Measurements from ENCODE around the gene CACNA1C. TPM values are rescaled to one million over a fixed set of nuclear protein-coding genes. Genes with fewer than 3 reads are reported as not detected.

Gene CACNA1C
- total RNA-seq, 2 experiments from 2014 or later, result 0.69 to 1.4 TPM

GRCh38 chr12:2465681-2466080 is 412.9 kb downstream of the CACNA1C start:
- ChIA-PET CTCF (ENCODE audit: unreplicated experiment) (no interaction called here), POLR2A (no interaction called here)
- no peak overlapping the region for H3K4me2 ChIP-seq (ENCODE audit: low read length)
- H3K79me2 ChIP-seq (ENCODE audit: insufficient read depth, low read depth, low read length), result no peaks in the 10 kb centered on the region
- H3K9me3 ChIP-seq (ENCODE audit: low read length), result no peaks in the 10 kb centered on the region
- no peak overlapping the region for H3K4me3 ChIP-seq (ENCODE audit: low read depth, low read length, poor library complexity, severe bottlenecking)
- H3K36me3 ChIP-seq (ENCODE audit: insufficient read depth, low read length), result no peaks in the 10 kb centered on the region
- intact Hi-C loops (cut with micrococcal nuclease; ENCODE audit: unreplicated experiment), result no loop called here
- no peak overlapping the region for H2AFZ ChIP-seq (ENCODE audit: low read length)
- TF ChIP-seq CTCF (conservative IDR thresholded peaks at IDR 0.05; ENCODE audit: low read length), result no peak
- TF ChIP-seq EZH2phosphoT487 (IDR thresholded peaks at IDR 0.05; ENCODE audit: borderline replicate concordance, low read depth, low read length), result no peak
- H3K27ac ChIP-seq (ENCODE audit: low read depth, low read length, poor library complexity, severe bottlenecking), result no peak overlapping the region
- H3K9me2 ChIP-seq (ENCODE audit: insufficient read depth, low read length), result no peaks in the 10 kb centered on the region
- BruUV-seq (replicated peaks), result no TSS peak
- H4K20me1 ChIP-seq (ENCODE audit: insufficient read depth, low read length), result no peaks in the 10 kb centered on the region
- no peaks in the 10 kb centered on the region for H3K4me1 ChIP-seq (ENCODE audit: insufficient read depth, low read length, poor library complexity, severe bottlenecking)
- DNase-seq (ENCODE audit: low spot score), result no peak

GRCh38 chr12:2466211-2466610 is 413.4 kb downstream of the CACNA1C start:
- Histone ChIP-seq H3K9me2 (ENCODE audit: insufficient read depth, low read length) (no peaks in the 10 kb centered on the region), H4K20me1 (ENCODE audit: insufficient read depth, low read length) (no peaks in the 10 kb centered on the region), H3K4me3 (ENCODE audit: low read depth, low read length, poor library complexity, severe bottlenecking) (no peak overlapping the region), H3K4me2 (ENCODE audit: low read length) (no peak overlapping the region), H3K4me1 (ENCODE audit: insufficient read depth, low read length, poor library complexity, severe bottlenecking) (no peaks in the 10 kb centered on the region), H3K9me3 (ENCODE audit: low read length) (no peaks in the 10 kb centered on the region), H3K79me2 (ENCODE audit: insufficient read depth, low read depth, low read length) (no peaks in the 10 kb centered on the region), H3K36me3 (ENCODE audit: insufficient read depth, low read length) (no peaks in the 10 kb centered on the region), H3K27ac (ENCODE audit: low read depth, low read length, poor library complexity, severe bottlenecking) (no peak overlapping the region), H2AFZ (ENCODE audit: low read length) (no peak overlapping the region)
- TF ChIP-seq CTCF (conservative IDR thresholded peaks at IDR 0.05; ENCODE audit: low read length) (no peak), EZH2phosphoT487 (IDR thresholded peaks at IDR 0.05; ENCODE audit: borderline replicate concordance, low read depth, low read length) (no peak)
- ChIA-PET CTCF (ENCODE audit: unreplicated experiment) (no interaction called here), POLR2A (no interaction called here)
- no peak for DNase-seq (ENCODE audit: low spot score)
- intact Hi-C loops (cut with micrococcal nuclease; ENCODE audit: unreplicated experiment), result no loop called here
- BruUV-seq (replicated peaks), result no TSS peak

DNA sequence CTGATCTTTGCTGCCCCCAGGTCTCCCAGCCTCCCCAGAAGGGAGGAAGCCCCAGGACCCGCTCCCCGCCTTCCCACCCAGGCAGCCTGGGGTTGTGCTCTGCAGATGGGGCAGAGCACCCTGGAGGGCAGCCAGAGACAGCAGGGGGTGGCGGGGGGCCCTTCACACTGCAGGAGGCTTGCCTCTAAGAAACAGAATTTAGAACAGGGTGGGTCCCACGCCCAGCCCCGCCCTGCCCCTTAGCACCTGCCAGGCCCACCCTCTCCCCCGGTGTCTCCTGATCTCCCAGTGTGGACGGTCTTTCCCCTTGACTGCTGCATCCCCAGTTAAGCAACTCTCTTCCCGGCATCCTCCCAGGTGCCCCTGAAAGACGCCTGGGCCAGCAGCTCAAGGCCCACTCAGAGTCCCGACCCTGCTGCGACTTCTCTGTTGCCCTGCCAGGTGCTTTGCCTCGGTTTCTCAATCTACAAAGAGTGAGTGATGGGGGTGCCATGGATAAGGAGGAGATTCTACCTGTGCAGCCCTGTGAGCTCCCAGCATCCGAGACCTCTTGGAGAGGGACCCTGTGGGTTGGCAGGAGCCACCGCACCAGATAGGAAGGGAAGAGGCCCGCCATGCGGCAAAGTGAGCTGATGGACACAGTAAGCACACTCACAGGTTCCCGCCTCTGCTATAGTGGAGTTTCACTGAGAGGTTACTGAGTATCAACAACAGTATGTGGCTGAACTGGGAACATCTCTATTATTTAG is 414.8 kb downstream of the CACNA1C start:
- H3K9me2 ChIP-seq (ENCODE audit: insufficient read depth, low read length), result no peaks in the 10 kb centered on the region
- CTCF ChIA-PET (ENCODE audit: unreplicated experiment), result no interaction called here

More for the DNA sequence above, 414.8 kb downstream of the CACNA1C start:
- Histone ChIP-seq H2AFZ (ENCODE audit: low read length) (no peak overlapping the region), H4K20me1 (ENCODE audit: insufficient read depth, low read length) (no peaks in the 10 kb centered on the region), H3K4me1 (ENCODE audit: insufficient read depth, low read length, poor library complexity, severe bottlenecking) (no peaks in the 10 kb centered on the region), H3K4me2 (ENCODE audit: low read length) (no peak overlapping the region), H3K27ac (ENCODE audit: low read depth, low read length, poor library complexity, severe bottlenecking) (no peak overlapping the region), H3K4me3 (ENCODE audit: low read depth, low read length, poor library complexity, severe bottlenecking) (no peak overlapping the region), H3K36me3 (ENCODE audit: insufficient read depth, low read length) (no peaks in the 10 kb centered on the region), H3K79me2 (ENCODE audit: insufficient read depth, low read depth, low read length) (no peaks in the 10 kb centered on the region), H3K9me3 (ENCODE audit: low read length) (no peaks in the 10 kb centered on the region)
- no TSS peak for BruUV-seq (replicated peaks)
- DNase-seq (ENCODE audit: low spot score), result no peak
- no peak for TF ChIP-seq EZH2phosphoT487 (IDR thresholded peaks at IDR 0.05; ENCODE audit: borderline replicate concordance, low read depth, low read length)
- TF ChIP-seq CTCF (conservative IDR thresholded peaks at IDR 0.05; ENCODE audit: low read length), result no peak
- POLR2A ChIA-PET, result no interaction called here
- intact Hi-C loops (cut with micrococcal nuclease; ENCODE audit: unreplicated experiment), result no loop called here
